Left ventricle myocardium inferior (tissue), 1 donor: ENCODE data around the gene RPLP2. TPM values are rescaled to one million over a fixed set of nuclear protein-coding genes. Genes with fewer than 3 reads are reported as not detected.

Experiments
- DNase-seq: peaks from one replicate; pipeline ENCODE4 v3.0.0-alpha.2; 2020
- H3K27ac ChIP-seq: fragments of 200-600 bp; replicated peaks from 2 replicates; pipeline ENCODE4 v1.8.0; 2021
- H3K27me3 ChIP-seq: fragments of 200-600 bp; 2 replicates; pipeline ENCODE4 v1.8.0; 2021; ENCODE audit warnings: low read depth
- H3K36me3 ChIP-seq: fragments of 200-600 bp; 2 replicates; pipeline ENCODE4 v1.8.0; 2021
- H3K4me1 ChIP-seq: fragments of 200-600 bp; 2 replicates; pipeline ENCODE4 v1.8.0; 2021
- H3K4me3 ChIP-seq: fragments of 200-600 bp; 2 replicates; pipeline ENCODE4 v1.8.0; 2021; ENCODE audit warnings: mild to moderate bottlenecking, moderate library complexity
- H3K9me3 ChIP-seq: fragments of 200-600 bp; replicated peaks from 2 replicates; pipeline ENCODE4 v1.8.0; 2021
- intact Hi-C: fragments of 100-400 bp; cut with micrococcal nuclease; formaldehyde crosslinking; loops from one replicate; pipeline ENCODE4 v1.11.0; 2022
- total RNA-seq: library from RNA; stranded (reverse); fragmentation: NEBNext Ultra II Directional; extraction: Animal tissue kit (Norgen Biotek cat#: 25700); gene quantifications from one replicate; pipeline ENCODE4 v1.2.1, GENCODE V29; 2021
- TF ChIP-seq, protein P1 (sequence below): fragments of 200-600 bp; IDR thresholded peaks from 2 replicates; pipeline ENCODE4 v1.8.0; 2021; ENCODE audit warnings: antibody characterized with exemption, mild to moderate bottlenecking, borderline replicate concordance
- donor health status: DM: no; HTN: yes; CAD: no; lungs with severe emphysema.

Gene RPLP2
- total RNA-seq, 1 donor from 2014 or later = 871 TPM

DNA sequence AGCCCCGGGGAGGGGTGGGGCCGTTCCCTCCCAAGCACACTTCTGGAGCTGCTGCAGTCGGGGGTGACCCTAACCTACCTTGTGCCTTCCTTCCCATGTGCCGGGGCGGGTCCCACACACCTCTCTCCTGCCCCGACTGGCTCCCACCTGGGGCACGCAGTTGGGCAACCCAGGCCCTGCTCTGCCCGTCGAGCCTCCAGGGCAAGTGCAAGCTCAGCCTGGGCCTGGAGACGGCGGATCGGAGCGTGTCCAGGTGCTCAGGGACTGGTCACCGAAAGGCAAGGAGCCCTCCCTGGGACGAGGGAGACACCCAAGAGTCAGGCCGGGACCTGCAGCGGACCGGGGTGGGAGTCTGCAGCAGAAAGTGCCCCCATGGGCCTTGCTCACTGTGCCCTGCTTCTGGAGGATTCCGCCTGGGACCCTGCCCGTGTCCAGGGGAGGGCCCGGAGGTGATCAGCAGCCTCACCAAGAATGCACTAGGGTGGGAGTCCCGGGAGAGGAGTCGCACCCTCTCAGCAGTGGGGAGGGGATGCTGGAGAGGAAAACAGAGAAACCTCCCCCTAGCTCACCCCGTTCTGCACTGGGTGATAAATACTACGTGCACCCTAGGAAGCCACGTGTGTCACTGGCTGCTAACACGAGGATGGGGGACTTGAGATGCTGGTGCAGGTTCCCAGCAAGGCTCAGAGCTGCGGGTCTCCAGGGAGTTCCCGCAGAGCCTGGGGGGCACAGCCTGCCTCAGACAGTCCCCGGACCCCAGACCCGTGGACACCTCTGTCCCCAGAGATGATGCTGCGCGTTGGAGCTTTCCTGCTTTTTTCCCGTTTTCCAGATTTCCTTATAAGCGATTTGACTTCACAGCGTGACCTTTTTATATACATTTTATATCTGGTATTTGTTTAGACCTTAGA, 27.2 kb upstream of the RPLP2 start:
- no peak overlapping the region for H3K4me3 ChIP-seq
- H3K4me1 ChIP-seq = peaks cover 29% of the 10 kb centered on the region
- no peak for DNase-seq
- no peak overlapping the region for H3K27ac ChIP-seq
- intact Hi-C loops = no loop called here
- H3K36me3 ChIP-seq = no peaks in the 10 kb centered on the region
- TF ChIP-seq, protein P1, sequence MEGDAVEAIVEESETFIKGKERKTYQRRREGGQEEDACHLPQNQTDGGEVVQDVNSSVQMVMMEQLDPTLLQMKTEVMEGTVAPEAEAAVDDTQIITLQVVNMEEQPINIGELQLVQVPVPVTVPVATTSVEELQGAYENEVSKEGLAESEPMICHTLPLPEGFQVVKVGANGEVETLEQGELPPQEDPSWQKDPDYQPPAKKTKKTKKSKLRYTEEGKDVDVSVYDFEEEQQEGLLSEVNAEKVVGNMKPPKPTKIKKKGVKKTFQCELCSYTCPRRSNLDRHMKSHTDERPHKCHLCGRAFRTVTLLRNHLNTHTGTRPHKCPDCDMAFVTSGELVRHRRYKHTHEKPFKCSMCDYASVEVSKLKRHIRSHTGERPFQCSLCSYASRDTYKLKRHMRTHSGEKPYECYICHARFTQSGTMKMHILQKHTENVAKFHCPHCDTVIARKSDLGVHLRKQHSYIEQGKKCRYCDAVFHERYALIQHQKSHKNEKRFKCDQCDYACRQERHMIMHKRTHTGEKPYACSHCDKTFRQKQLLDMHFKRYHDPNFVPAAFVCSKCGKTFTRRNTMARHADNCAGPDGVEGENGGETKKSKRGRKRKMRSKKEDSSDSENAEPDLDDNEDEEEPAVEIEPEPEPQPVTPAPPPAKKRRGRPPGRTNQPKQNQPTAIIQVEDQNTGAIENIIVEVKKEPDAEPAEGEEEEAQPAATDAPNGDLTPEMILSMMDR = no peak
- H3K9me3 ChIP-seq = no peaks in the 10 kb centered on the region
- H3K27me3 ChIP-seq = no peaks in the 10 kb centered on the region

DNA sequence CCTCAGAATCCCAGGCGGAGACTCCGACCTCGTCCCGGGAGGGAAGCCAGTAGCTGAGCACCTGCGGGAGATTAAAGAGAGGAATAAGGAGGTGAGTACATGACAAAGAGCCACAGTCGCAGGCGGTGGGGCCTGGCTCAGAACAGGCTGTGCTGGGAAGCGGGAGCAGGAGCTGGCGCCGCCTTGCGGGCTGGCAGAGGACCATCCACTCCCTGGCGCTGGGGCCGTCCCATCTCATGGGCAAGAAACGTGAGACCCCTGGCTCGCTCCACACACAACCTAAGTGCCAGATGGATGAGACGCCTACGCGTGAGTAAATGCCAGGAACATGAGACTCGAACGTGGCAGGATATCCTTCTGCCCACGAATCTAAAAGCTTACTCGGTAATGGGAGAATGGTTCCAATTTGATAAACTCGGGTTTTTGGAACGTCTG, 26.2 kb upstream of the RPLP2 start:
- Histone ChIP-seq H3K4me3 (no peak overlapping the region), H3K9me3 (no peaks in the 10 kb centered on the region), H3K4me1 (peaks cover 18% of the 10 kb centered on the region), H3K36me3 (no peaks in the 10 kb centered on the region), H3K27me3 (peaks cover 8% of the 10 kb centered on the region), H3K27ac (peak overlapping the region; percentile 12)
- DNase-seq = peak; percentile 68
- intact Hi-C loops = no loop called here
- TF ChIP-seq, protein P1 = peak; percentile 70

DNA sequence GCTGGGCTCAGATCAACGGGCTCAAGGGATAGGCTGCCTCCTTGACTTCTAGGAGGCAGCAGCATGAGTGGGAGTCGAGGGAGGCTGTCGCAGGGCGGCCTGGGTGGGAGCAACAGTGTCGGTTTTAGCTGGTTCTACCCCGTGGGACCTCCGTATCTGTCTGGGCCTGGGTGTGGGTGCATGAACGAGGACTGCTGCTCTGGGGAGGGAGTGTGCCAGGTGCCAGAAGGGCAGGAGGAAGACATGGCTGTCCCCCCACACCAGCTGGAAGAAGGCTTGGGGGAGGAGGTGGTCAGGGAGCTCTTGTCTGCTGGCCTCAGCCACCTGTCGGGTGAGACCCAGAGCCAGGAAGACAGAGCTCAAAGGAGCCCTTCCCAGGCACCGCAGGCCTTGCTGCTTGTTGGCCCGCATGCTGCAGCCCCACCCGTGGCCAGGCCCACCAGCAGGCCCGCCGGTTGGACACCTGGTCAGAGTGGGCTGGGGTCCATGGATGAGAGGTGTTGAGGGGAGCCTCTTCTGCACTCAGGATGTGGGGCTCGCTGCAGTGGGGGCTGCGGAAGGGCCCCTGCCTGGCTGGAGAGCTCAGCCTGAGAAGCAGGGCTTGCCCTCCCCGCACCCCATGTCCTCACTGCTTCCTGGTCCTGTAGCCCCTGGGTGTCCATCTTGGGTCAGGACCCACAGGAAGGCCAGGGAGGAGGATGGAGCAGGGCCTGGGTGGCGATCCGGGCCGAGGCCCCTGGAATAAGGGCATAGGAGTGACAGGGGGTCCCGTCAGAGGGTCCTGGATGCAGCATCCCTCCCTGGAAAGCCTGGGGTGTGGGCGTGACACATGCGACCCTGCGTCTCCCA, 23.3 kb upstream of the RPLP2 start:
- intact Hi-C loops = no loop called here
- peaks cover 2% of the 10 kb centered on the region for H3K36me3 ChIP-seq
- DNase-seq = no peak

DNA sequence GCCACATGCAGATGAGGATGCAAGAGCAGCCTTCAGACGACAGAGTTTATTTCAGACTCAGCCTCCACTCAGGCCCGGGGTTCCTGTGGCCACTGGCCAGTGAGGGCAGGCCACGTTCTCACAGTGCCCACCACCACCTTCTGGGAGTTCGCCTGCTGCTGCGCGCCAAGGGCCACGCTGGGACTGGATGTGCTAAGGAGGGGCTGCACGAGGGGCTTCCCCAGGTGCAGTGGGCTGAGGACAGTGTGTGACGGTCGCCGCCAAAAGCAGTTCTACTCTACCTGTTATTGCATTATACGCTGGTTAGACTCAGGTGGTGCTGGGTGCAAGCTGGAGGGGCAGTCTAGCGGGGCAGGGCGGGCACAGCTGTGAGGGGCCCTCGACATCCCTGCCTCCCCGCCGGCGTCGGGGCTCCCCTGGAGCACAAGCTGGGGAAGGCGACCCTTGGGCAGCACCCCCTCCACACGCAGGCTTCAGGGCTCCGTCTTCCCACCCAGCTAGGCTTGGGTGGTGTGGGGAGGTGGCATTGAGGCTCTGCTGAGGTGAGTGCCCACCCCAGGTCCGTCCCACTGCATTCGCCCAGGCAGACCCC, 22.6 kb upstream of the RPLP2 start:
- H3K4me1 ChIP-seq = peaks cover 19% of the 10 kb centered on the region

More for the DNA sequence above, 23.3 kb upstream of the RPLP2 start:
- TF ChIP-seq, protein P1 = no peak
- H3K9me3 ChIP-seq = no peaks in the 10 kb centered on the region
- no peak overlapping the region for H3K4me3 ChIP-seq
- no peak overlapping the region for H3K27ac ChIP-seq
- peaks cover 36% of the 10 kb centered on the region for H3K27me3 ChIP-seq
- H3K4me1 ChIP-seq = peaks cover 19% of the 10 kb centered on the region

More for the DNA sequence above, 22.6 kb upstream of the RPLP2 start:
- no peaks in the 10 kb centered on the region for H3K9me3 ChIP-seq
- intact Hi-C loops = no loop called here
- peaks cover 9% of the 10 kb centered on the region for H3K36me3 ChIP-seq
- no peak for DNase-seq
- H3K4me3 ChIP-seq = no peak overlapping the region
- no peak overlapping the region for H3K27ac ChIP-seq
- TF ChIP-seq, protein P1 = no peak
- H3K27me3 ChIP-seq = peaks cover 36% of the 10 kb centered on the region
